Hematopoietic multipotent progenitor cell treated with erythropoietin and hydrocortisone succinate and interleukin-3 and kit ligand, for 8 days (in vitro differentiated cells): ENCODE measurements around the gene AR.

Experiments
- DNase-seq: peaks from one replicate; pipeline ENCODE4 v3.0.0-alpha.2; 2015

Gene AR

DNA sequence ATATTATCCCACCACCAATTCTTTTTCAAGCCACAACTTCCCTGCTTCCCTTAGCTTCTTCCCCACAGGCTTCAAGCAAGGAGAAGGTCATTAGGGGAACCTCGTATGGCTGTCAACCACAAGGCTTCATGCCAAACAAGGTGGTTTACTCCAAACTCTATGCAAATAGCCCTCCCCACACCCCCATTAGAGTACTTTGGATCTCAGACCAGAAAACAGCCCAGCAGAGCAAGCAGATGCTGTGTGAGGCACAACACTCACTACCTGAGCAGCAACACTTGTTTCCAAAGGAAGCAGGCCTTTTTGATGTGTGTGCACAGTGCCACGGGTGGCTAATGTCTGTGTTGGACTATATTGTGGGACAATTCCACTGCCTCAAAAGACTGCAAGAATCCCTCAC lies 189.0 kb downstream of the AR start:
- no peak for DNase-seq

- DNase-seq, result no peak
These were observed 190.4 kb downstream of the AR start for GRCh38 chrX:67734111-67734753.

DNA sequence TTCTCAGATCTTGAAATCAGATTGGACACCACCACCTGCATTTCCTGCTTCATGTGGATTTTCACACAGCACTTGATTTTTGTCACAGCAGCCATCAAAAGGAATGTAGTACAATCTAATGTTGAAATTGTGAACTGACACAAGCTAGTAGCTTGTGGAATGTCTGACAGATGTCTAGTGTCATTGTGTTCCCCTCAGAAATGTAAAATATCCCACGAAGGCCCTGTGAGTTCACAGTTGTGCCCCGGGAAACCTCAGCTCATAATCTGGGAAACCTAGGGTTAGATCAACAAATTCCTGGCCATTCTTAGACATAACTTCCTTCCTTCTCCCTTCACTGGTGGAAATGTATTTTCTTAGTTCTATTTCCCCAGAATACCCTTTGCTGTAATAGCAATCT lies 205.7 kb downstream of the AR start:
- DNase-seq, result no peak

GRCh38 chrX:67750694-67751093 lies 206.9 kb downstream of the AR start:
- no peak for DNase-seq

DNA sequence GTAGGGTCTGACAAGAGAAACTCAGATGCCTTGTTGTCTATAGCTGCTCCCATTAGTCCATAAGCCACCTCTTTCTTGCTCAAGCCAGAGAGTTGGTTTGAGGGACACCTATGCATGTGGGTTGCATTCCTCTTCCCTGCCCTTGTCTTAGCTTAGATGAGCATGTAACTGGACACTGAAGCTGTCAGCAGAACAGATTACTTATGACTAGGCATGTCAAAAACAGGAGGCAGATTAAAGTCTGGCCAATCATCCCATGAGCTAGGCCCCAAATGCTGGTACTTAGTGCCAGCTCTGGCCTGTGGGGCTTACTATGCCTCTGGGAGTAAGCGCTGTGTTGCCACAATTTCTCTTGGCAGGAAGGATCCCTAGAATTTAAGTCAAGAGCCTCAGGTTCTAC lies 215.2 kb downstream of the AR start:
- DNase-seq, result no peak

GRCh38 chrX:67777148-67777547 lies 233.3 kb downstream of the AR start:
- DNase-seq, result no peak

GRCh38 chrX:67779099-67779498 lies 235.3 kb downstream of the AR start:
- DNase-seq, result no peak
